ENCODE data around the gene VAMP4. TPM values are rescaled to one million over a fixed set of nuclear protein-coding genes. Genes with fewer than 3 reads are reported as not detected.
A peak's percentile ranks its signal among the peaks of the same experiment; 100 is the strongest.

The VAMP4 gene, protein sequence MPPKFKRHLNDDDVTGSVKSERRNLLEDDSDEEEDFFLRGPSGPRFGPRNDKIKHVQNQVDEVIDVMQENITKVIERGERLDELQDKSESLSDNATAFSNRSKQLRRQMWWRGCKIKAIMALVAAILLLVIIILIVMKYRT
- total RNA-seq: 10 to 100 TPM in 1 of 4 donors, 1 to 10 TPM in 3; 5.7 to 10.3 (median 7.9) TPM
- 10 to 100 TPM in 1 of 3 donors, 1 to 10 TPM in 2; 4.6 to 11.3 (median 5.6) TPM for polyA plus RNA-seq
- long read RNA-seq, donor 1, full-length matches to known transcripts: 6 of 6 reads
- long read RNA-seq, donor 1, partial matches to known transcripts: 0 of 6 reads
- long read RNA-seq, donor 1, other reads (novel, unspliced or antisense): 0 of 6 reads
- long read RNA-seq, donor 2, full-length matches to known transcripts: 6 of 15 reads
- long read RNA-seq, donor 2, partial matches to known transcripts: 1 of 15 reads
- long read RNA-seq, donor 2, other reads (novel, unspliced or antisense): 8 of 15 reads

DNA sequence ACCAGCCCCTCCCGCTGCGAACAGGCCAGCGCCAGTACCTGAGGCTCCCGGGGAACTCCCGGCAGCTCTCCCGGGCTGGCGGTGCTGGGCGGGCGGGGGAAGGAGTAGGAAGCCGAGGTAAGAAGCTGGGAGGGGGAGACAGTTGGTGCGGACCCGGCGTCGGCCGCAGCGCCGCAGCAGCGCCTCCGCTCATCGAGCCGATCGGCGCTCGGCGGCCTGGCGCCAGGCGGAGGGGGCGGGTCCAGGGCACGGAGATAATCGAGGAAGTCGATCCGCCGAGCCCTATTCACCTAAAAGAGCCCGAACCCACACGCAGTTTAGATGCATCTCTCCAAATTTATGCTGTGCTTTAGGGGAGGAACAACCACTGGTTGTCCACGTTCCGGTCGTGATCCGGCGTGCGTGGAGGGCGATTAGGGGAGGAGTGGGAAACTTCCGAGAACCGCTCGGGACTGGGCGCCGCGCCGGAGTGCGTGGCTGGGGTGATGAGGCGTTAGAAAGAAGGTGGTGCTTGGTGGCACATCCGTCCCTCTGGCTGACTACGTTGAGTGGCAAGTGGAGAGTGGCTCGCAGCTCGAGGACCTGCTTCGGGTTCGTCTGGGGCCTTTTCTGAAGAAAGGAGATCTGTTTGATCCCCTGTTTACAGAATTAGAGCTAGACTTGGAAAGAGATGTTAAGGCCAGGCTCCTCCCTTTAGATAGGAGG, at the start of gene VAMP4:
TSS of gene VAMP4 (minus strand) at position 194 of the 705 bp plus-strand sequence. CDS start 3,651 bp downstream, outside the sequence.
- WGBS, 3 donors: 0 to 1% (median 0%) methylated on average over 55 to 57 of the region's 57 CpGs
- no peaks in the 10 kb centered on the region for H3K27me3 ChIP-seq (ENCODE audit: insufficient read depth in 3 of 3, low read length in 2 of 3)
- DNase-seq: peak; percentile 90 to 94
- H3K9me3 ChIP-seq: no peaks in the 10 kb centered on the region
- H3K4me3 ChIP-seq: peak within 1 kb of the TSS; percentile 79
- TF ChIP-seq, protein P1, sequence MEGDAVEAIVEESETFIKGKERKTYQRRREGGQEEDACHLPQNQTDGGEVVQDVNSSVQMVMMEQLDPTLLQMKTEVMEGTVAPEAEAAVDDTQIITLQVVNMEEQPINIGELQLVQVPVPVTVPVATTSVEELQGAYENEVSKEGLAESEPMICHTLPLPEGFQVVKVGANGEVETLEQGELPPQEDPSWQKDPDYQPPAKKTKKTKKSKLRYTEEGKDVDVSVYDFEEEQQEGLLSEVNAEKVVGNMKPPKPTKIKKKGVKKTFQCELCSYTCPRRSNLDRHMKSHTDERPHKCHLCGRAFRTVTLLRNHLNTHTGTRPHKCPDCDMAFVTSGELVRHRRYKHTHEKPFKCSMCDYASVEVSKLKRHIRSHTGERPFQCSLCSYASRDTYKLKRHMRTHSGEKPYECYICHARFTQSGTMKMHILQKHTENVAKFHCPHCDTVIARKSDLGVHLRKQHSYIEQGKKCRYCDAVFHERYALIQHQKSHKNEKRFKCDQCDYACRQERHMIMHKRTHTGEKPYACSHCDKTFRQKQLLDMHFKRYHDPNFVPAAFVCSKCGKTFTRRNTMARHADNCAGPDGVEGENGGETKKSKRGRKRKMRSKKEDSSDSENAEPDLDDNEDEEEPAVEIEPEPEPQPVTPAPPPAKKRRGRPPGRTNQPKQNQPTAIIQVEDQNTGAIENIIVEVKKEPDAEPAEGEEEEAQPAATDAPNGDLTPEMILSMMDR (IDR thresholded peaks at IDR 0.05): no peak
- ATAC-seq: peak; percentile 88 to 91 (median 89)
- peak within 1 kb of the TSS; percentile 98 for H3K27ac ChIP-seq
- peaks cover 35% of the 10 kb centered on the region for H3K4me1 ChIP-seq
- peaks cover 0 to 17% of the 10 kb centered on the region in 2 donors for H3K36me3 ChIP-seq (ENCODE audit: insufficient read depth in 1 of 2, low read depth in 1 of 2)
- intact Hi-C loops (cut with DNase I): loop anchor here (2.0 to 10.0 kb wide), 4 partner anchors 39 to 255 kb away; partner anchors contain the start of genes METTL13 (in 2 of the 2) and PRRC2C (in 1 of the 2)

DNA sequence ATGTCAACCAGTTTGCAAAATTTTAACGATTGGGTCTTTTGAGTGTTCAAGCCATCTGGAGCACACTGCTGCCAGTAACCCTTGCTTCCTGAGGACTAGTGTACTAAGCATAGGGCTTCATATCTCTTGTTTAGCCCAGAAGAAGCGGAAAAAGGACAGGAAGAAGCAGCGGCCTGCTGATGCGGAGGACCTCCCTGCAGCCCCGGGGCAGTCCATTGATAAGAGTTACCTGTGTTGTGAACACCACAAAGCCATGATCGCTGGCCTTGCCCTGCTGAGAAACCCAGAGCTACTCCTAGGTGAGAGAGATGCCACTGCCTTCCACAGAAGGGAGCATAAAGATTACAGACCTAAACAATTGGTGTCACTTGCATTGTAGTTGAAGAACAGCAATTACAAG, 48.5 kb upstream of the VAMP4 start:
- H3K27ac ChIP-seq: no peak overlapping the region
- H3K9me3 ChIP-seq: no peaks in the 10 kb centered on the region
- peaks cover 9% of the 10 kb centered on the region for H3K4me1 ChIP-seq
- intact Hi-C loops (cut with DNase I): loop anchor here in 1 of 2 donors (10.0 kb wide), 1 partner anchor 744 kb away; the partner anchor contains the start of gene SUCO
- no peak for DNase-seq
- no peaks in the 10 kb centered on the region for H3K27me3 ChIP-seq (ENCODE audit: insufficient read depth in 3 of 3, low read length in 2 of 3)
- 81 to 93% (median 82%) methylated on average over 6 of the region's 6 CpGs for WGBS, 3 donors
- H3K4me3 ChIP-seq: no peak overlapping the region
- H3K36me3 ChIP-seq (ENCODE audit: insufficient read depth in 1 of 2, low read depth in 1 of 2): peaks cover 12 to 96% of the 10 kb centered on the region in 2 donors
- TF ChIP-seq, protein P1 (IDR thresholded peaks at IDR 0.05): no peak
- no peak for ATAC-seq

DNA sequence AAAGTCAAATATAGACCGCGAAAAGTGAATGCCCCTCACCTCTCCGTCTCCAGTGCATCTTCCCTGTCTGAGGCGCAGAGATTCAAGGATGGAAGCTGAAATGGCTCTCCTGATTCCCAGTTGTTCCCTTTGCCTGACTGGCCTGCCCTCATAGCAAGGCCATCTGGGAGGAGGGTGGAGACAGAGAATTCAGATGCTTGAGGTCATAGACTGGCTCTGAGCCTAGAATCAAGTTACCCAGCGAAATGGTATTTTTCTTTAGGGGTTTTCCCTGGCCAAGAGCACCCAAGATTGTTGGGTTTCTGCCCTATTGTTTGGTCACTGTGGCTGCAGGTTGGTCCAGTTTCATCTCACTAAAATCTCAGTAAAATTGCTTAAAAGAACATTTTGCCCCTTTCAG, 46.8 kb upstream of the VAMP4 start:
- Histone ChIP-seq H3K27ac (no peak overlapping the region), H3K4me3 (no peak overlapping the region), H3K9me3 (no peaks in the 10 kb centered on the region), H3K27me3 (ENCODE audit: insufficient read depth in 3 of 3, low read length in 2 of 3) (no peaks in the 10 kb centered on the region), H3K36me3 (ENCODE audit: insufficient read depth in 1 of 2, low read depth in 1 of 2) (peaks cover 9 to 92% of the 10 kb centered on the region in 2 donors), H3K4me1 (peaks cover 18% of the 10 kb centered on the region)
- WGBS, 3 donors: 77 to 80% (median 80%) methylated on average over 5 of the region's 5 CpGs
- peak in 2 of 4 donors; percentile 27 to 43 for ATAC-seq
- DNase-seq: no peak
- TF ChIP-seq, protein P1 (IDR thresholded peaks at IDR 0.05): no peak
- intact Hi-C loops (cut with DNase I): loop anchor here in 1 of 2 donors (10.0 kb wide), 1 partner anchor 656 kb away; the partner anchor contains the start of gene PIGC

DNA sequence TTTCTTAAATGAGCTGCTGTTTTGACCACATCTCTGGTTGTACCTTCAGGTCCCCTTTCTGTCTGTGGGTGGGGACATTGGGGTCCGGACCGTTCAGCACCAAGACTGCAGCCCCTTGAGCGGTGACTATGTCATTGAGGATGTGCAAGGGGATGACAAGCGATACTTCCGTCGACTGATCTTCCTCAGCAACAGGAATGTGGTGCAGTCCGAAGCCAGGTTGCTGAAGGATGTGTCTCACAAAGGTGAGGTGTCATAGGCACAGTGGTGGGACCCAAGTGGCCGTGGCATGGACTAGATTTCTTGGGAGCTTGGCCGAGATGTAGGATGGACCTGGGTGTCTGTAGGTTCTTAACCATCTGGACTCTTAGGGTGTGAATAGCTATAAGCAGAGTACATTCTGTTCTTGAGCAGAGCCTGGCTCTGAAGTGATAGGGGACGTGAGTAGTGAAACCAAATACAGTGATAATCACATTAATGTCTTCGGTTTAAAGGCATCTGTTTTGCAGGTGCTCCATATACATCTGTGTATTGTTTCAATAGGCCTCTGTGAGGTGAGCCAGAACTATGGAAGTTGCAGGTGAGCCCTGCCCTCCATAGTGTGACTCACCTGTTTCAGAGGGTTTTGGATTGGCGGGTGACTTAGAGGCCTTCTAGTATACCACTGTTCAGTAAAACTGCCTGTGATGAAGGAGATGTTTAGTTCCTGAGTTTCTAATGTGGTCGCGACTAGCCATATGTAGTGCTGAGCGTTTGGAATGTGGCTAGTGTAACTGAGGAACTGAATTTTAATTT, 46.0 kb upstream of the VAMP4 start:
- DNase-seq (no peak), ATAC-seq (no peak)
- TF ChIP-seq, protein P1 (IDR thresholded peaks at IDR 0.05): no peak
- WGBS, 3 donors: 89 to 93% (median 92%) methylated on average over 15 of the region's 15 CpGs
- H3K36me3 ChIP-seq (ENCODE audit: insufficient read depth in 1 of 2, low read depth in 1 of 2): peaks cover 9 to 84% of the 10 kb centered on the region in 2 donors
- H3K4me1 ChIP-seq: peaks cover 23% of the 10 kb centered on the region
- H3K9me3 ChIP-seq: no peaks in the 10 kb centered on the region
- no peaks in the 10 kb centered on the region for H3K27me3 ChIP-seq (ENCODE audit: insufficient read depth in 3 of 3, low read length in 2 of 3)
- H3K4me3 ChIP-seq: no peak overlapping the region
- intact Hi-C loops (cut with DNase I): loop anchor here in 1 of 2 donors (10.0 kb wide), 1 partner anchor 657 kb away; the partner anchor contains the start of gene PIGC
- H3K27ac ChIP-seq: no peak overlapping the region

Data from psoas muscle (tissue), 8 donors.